ENCODE measurements around the gene MEIS2.

The MEIS2 gene

GRCh38 chr15:37112171-37112570, 11.8 kb upstream of the MEIS2 start:
- no peak for DNase-seq

- no peak for DNase-seq
Observed at GRCh38 chr15:37111427-37111717, 11.0 kb upstream of the MEIS2 start.

GRCh38 chr15:37109872-37110572, 9.7 kb upstream of the MEIS2 start:
- DNase-seq = no peak

- DNase-seq = no peak
Observed at GRCh38 chr15:37109168-37109871, 9.0 kb upstream of the MEIS2 start.

GRCh38 chr15:37108381-37109167, 8.2 kb upstream of the MEIS2 start:
- DNase-seq = no peak

GRCh38 chr15:37107744-37108380, 7.5 kb upstream of the MEIS2 start:
- DNase-seq = no peak

GRCh38 chr15:37107071-37107743, 6.9 kb upstream of the MEIS2 start:
- DNase-seq = no peak

GRCh38 chr15:37106490-37107001, 6.2 kb upstream of the MEIS2 start:
- DNase-seq = no peak

- no peak for DNase-seq
Observed at GRCh38 chr15:37105889-37106288, 5.5 kb upstream of the MEIS2 start.

- DNase-seq = no peak
Observed at GRCh38 chr15:37105029-37105428, 4.7 kb upstream of the MEIS2 start.

- no peak for DNase-seq
Observed at GRCh38 chr15:37104424-37104981, 4.2 kb upstream of the MEIS2 start.

- no peak for DNase-seq
Observed at GRCh38 chr15:37103475-37104423, 3.4 kb upstream of the MEIS2 start.

- DNase-seq = no peak
Observed at GRCh38 chr15:37103163-37103435, 2.8 kb upstream of the MEIS2 start.

- no peak for DNase-seq
Observed at GRCh38 chr15:37102305-37103162, 2.2 kb upstream of the MEIS2 start.

GRCh38 chr15:37101980-37102304, 1.6 kb upstream of the MEIS2 start:
- DNase-seq = no peak

GRCh38 chr15:37100966-37101215, 542 bp upstream of the MEIS2 start:
- DNase-seq = no peak

- no peak for DNase-seq
Observed at GRCh38 chr15:37099319-37100108, 835 bp downstream of the MEIS2 start.

GRCh38 chr15:37098468-37099318, 1.7 kb downstream of the MEIS2 start:
- DNase-seq = no peak
